Sigmoid colon (tissue), 4 donors: ENCODE measurements around the gene KMT2C.

ENCODE experiments used
- POLR2A ChIP-seq, 2 donors: fragments of 450-650 bp; IDR thresholded peaks; one replicate each; pipeline ENCODE4 v1.6.1; 2016; ENCODE audit warnings: antibody characterized with exemption in 2 of 2, mild to moderate bottlenecking in 2 of 2, moderate library complexity in 2 of 2
- POLR2AphosphoS5 ChIP-seq, 4 donors: sonication (generic); formaldehyde crosslinking; IDR thresholded peaks; one replicate each; pipeline ENCODE4 v1.6.1; 2017; ENCODE audit warnings: antibody characterized with exemption in 4 of 4

DNA sequence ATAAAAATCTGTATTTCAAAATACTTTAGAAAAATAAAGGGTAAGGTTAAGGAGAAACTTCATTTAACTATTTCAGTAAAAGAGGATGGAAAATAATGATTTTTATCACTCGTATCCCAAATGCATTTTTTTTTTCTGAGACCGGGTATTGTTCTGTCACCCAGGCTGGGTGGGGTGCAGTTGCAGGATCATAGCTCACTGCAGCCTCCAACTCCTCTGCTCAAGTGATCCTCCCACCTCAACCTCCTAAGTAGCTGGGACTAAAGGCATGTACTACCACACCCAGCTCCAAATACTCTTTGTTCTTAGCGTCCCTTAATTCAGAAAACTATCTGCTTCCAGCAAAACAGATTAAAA is 11.8 kb downstream of the KMT2C start:
- TF ChIP-seq POLR2AphosphoS5 (IDR thresholded peaks at IDR 0.05): no peak
- TF ChIP-seq POLR2A (IDR thresholded peaks at IDR 0.05): no peak
